Ishikawa (cell line): ENCODE measurements around the gene IGFALS.

Source experiments
- CEBPB ChIP-seq: IDR thresholded peaks from 2 replicates; pipeline ENCODE4 v1.6.1; 2012
- CREB1 ChIP-seq: IDR thresholded peaks from 2 replicates; pipeline ENCODE4 v1.6.1; 2012; ENCODE audit warnings: low read depth
- EGR1 ChIP-seq: IDR thresholded peaks from 2 replicates; pipeline ENCODE4 v1.6.1; 2012
- EP300 ChIP-seq: IDR thresholded peaks from 2 replicates; pipeline ENCODE4 v1.6.1; 2012; ENCODE audit warnings: borderline replicate concordance
- FOXM1 ChIP-seq: IDR thresholded peaks from 2 replicates; pipeline ENCODE4 v1.6.1; 2012; ENCODE audit warnings: low read depth, borderline replicate concordance
- NFIC ChIP-seq: IDR thresholded peaks from 2 replicates; pipeline ENCODE4 v1.6.1; 2012
- RAD21 ChIP-seq: IDR thresholded peaks from 2 replicates; pipeline ENCODE4 v1.6.1; 2012; ENCODE audit warnings: low read depth
- TAF1 ChIP-seq: IDR thresholded peaks from 2 replicates; pipeline ENCODE4 v1.6.1; 2012; ENCODE audit warnings: low read depth, mild to moderate bottlenecking
- TCF12 ChIP-seq: IDR thresholded peaks from 2 replicates; pipeline ENCODE4 v1.6.1; 2012; ENCODE audit warnings: low read depth
- TEAD4 ChIP-seq: IDR thresholded peaks from 2 replicates; pipeline ENCODE4 v1.6.1; 2012
- YY1 ChIP-seq: IDR thresholded peaks from 2 replicates; pipeline ENCODE4 v1.6.1; 2012; ENCODE audit warnings: low read depth
- ZBTB7A ChIP-seq: IDR thresholded peaks from 2 replicates; pipeline ENCODE4 v1.6.1; 2012; ENCODE audit warnings: low read depth
- TF ChIP-seq, protein P1 (sequence below): IDR thresholded peaks from 2 replicates; pipeline ENCODE4 v1.6.1; 2012
- TF ChIP-seq, protein P2 (sequence below): IDR thresholded peaks from 2 replicates; pipeline ENCODE4 v1.6.1; 2012
- TF ChIP-seq, protein P3 (sequence below): IDR thresholded peaks from 2 replicates; pipeline ENCODE4 v1.6.1; 2012; ENCODE audit warnings: low read depth, mild to moderate bottlenecking

The IGFALS gene

DNA sequence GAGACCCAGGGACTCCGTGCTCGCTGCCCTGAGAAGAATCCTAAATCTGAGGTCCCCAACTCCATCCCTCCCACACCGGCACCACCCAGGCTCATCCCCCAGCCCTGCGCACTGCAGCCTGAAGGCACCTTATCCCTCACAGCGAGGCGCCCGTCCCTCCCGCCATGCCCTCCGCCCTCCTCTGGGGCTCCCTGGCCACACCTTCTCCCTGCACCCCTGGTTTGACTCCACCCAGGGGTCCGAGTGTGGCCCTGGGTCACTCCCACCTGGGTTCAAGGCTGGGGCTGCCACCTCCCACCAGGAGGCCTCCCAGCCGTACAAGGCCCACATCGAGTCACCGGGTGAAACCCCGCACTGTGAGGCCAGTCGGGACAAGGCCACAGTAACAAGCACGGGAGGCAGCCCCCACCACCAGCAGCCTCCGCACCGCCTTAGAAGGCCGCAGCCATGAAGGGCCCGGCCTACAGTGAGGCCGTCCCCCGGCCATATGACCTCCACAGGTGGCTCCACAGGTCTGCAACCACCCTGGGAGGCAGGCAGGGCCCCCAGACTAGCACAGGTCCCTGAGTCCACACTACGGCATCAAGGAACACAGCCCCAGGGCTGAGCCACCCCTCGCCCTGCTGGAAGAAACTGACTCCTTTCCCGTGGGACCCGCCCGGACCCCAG is 24.8 kb upstream of the IGFALS start:
- TF ChIP-seq TAF1 (no peak), YY1 (no peak), RAD21 (no peak), CEBPB (no peak), ZBTB7A (no peak), CREB1 (no peak), TCF12 (no peak), FOXM1 (no peak), EGR1 (no peak), TEAD4 (no peak), EP300 (no peak), NFIC (no peak)
- TF ChIP-seq, protein P1, sequence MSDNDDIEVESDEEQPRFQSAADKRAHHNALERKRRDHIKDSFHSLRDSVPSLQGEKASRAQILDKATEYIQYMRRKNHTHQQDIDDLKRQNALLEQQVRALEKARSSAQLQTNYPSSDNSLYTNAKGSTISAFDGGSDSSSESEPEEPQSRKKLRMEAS, result no peak
- TF ChIP-seq, protein P2, sequence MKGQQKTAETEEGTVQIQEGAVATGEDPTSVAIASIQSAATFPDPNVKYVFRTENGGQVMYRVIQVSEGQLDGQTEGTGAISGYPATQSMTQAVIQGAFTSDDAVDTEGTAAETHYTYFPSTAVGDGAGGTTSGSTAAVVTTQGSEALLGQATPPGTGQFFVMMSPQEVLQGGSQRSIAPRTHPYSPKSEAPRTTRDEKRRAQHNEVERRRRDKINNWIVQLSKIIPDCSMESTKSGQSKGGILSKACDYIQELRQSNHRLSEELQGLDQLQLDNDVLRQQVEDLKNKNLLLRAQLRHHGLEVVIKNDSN, result no peak
- TF ChIP-seq, protein P3, sequence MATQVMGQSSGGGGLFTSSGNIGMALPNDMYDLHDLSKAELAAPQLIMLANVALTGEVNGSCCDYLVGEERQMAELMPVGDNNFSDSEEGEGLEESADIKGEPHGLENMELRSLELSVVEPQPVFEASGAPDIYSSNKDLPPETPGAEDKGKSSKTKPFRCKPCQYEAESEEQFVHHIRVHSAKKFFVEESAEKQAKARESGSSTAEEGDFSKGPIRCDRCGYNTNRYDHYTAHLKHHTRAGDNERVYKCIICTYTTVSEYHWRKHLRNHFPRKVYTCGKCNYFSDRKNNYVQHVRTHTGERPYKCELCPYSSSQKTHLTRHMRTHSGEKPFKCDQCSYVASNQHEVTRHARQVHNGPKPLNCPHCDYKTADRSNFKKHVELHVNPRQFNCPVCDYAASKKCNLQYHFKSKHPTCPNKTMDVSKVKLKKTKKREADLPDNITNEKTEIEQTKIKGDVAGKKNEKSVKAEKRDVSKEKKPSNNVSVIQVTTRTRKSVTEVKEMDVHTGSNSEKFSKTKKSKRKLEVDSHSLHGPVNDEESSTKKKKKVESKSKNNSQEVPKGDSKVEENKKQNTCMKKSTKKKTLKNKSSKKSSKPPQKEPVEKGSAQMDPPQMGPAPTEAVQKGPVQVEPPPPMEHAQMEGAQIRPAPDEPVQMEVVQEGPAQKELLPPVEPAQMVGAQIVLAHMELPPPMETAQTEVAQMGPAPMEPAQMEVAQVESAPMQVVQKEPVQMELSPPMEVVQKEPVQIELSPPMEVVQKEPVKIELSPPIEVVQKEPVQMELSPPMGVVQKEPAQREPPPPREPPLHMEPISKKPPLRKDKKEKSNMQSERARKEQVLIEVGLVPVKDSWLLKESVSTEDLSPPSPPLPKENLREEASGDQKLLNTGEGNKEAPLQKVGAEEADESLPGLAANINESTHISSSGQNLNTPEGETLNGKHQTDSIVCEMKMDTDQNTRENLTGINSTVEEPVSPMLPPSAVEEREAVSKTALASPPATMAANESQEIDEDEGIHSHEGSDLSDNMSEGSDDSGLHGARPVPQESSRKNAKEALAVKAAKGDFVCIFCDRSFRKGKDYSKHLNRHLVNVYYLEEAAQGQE, result no peak

DNA sequence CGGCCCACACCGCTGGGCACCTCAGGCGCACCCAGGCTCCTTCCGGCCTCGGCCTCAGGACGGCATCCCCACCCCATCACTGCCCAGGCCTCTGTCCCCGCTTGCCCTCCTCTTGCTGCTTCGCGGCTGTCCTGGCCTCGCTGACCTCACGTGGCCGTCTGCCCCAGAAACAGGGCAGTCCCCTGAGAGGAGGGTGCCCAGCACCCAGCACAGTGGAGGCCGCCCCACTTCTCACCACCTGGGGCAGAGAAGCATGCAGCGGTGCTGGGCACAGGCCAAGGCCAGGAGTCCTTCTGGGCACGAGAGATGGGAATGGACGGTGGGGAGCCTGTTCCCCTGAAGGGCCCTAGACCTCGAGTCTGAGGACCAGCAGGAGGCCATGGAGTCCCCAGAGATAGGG is 24.2 kb upstream of the IGFALS start:
- no peak for TF ChIP-seq EGR1
- no peak for TF ChIP-seq CREB1
- TF ChIP-seq NFIC, result no peak
- TF ChIP-seq EP300, result no peak
- no peak for TF ChIP-seq TEAD4
- no peak for TF ChIP-seq FOXM1
- TF ChIP-seq TCF12, result no peak
- TF ChIP-seq, protein P2, result no peak
- TF ChIP-seq, protein P3, result no peak
- TF ChIP-seq TAF1, result no peak
- no peak for TF ChIP-seq CEBPB
- TF ChIP-seq, protein P1, result no peak
- TF ChIP-seq ZBTB7A, result no peak
- no peak for TF ChIP-seq RAD21
- no peak for TF ChIP-seq YY1

DNA sequence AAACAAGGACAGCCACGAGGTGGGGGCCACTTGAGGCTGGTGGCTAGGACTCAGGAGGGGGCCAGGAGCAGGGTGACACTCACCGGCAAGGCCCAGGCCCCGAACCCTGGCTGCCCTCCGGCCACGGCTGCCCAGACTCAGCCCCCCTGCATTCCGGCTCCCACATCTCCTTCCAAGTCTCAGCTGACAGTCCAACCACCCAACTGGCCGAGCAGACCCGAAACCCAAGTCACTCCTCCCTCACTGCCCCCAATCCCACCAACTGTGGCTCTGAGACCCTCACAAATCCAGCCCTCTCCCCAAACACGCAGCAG is 23.7 kb upstream of the IGFALS start:
- TF ChIP-seq, protein P3, result no peak
- TF ChIP-seq FOXM1 (no peak), ZBTB7A (no peak), NFIC (no peak), YY1 (no peak), EP300 (no peak), CREB1 (no peak), RAD21 (no peak), TAF1 (no peak), TEAD4 (no peak), CEBPB (no peak), TCF12 (no peak)
- TF ChIP-seq, protein P2, result no peak
- TF ChIP-seq, protein P1, result no peak
